Transverse colon (tissue), 3 donors: ENCODE measurements around the gene TMEM59L.

ENCODE experiments used
- CTCF ChIP-seq, 5 experiments: fragments of 200-600 bp in 3 of 5; fragments of 450-650 bp in 2 of 5; sonication (generic) in 3 of 5; IDR thresholded peaks; 1 replicate in 2 of 5; 2 replicates in 3 of 5; pipeline ENCODE4 v1.5.1; 2016 to 2017; ENCODE audit warnings: antibody characterized with exemption in 5 of 5, inconsistent platforms in 3 of 5, mild to moderate bottlenecking in 2 of 5, moderate library complexity in 1 of 5
- EP300 ChIP-seq: sonication (generic); formaldehyde crosslinking; IDR thresholded peaks from one replicate; pipeline ENCODE4 v1.6.1; 2017; ENCODE audit warnings: antibody characterized with exemption, low read depth
- POLR2A ChIP-seq: fragments of 450-650 bp; IDR thresholded peaks from one replicate; pipeline ENCODE4 v1.6.1; 2016; ENCODE audit warnings: antibody characterized with exemption, mild to moderate bottlenecking, moderate library complexity

- TF ChIP-seq CTCF (IDR thresholded peaks at IDR 0.05) (no peak), EP300 (no peak), POLR2A (no peak)
Measured at GRCh38 chr19:18580311-18580710, 32.4 kb upstream of the TMEM59L start.
